ENCODE data around the gene OLFML2A. TPM values are rescaled to one million over a fixed set of nuclear protein-coding genes. Genes with fewer than 3 reads are reported as not detected.

Gene OLFML2A
- total and polyA plus RNA-seq, 2 of the 13 experiments (the other 11 are each of a cell fraction or from before 2014, with no cell fraction given), result 0.01 to 0.02 TPM

DNA sequence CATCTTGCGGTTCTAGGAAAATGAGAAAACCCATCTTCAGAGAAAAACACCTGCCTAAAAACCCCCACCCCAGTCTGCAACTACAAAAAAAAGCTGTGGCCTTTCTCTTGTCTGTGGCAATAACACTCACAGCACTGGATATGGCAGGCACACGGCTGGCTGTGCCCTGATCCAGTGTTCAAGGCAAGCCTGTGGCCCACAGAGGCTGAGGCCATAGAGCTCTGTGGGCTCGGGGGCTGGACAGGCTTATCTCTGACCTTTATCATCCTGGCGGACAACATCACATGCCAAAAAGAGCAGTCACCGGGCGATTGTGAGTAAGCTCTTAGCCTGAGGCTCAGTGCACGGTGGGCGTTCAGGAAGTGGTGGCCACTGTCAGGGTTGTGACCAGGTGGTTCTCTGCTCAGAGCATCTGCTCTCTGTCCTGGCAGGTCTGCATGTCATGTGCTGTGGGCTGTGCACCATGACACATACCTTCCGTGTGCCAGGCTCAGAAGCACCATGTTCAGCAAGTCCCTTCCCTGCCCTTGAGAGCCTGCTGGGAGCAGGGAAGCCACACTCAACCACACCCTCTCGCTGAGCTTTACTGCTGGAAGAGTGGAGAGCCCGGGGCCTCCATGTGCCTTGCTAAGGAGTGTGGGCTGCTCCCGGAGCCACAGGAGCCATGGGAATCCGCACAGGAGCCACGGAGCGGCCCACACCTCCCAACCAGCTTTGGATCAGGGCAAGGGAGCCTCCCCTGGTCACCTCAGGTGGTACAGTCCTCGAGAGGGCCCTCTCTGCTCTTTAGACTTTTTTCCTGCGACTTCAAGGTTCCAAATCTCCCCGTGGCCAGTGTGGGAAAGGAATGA lies 41.7 kb downstream of the OLFML2A start (continued):
- TF ChIP-seq ATF7 (IDR thresholded peaks at IDR 0.05), result no peak
- no peak for TF ChIP-seq ATF7 (CRISPR knock-in tag; IDR thresholded peaks at IDR 0.05)
- TF ChIP-seq POLR2G (IDR thresholded peaks at IDR 0.05; ENCODE audit: low read depth, low read length), result peak; percentile 61; the same call in 1 of the 2 replicates
- no peak for TF ChIP-seq SETDB1 (CRISPR knock-in tag; IDR thresholded peaks at IDR 0.05; ENCODE audit: borderline replicate concordance)
- 0 out of 2 replicates have a peak, but pooled peaks have one; percentile 27 for TF ChIP-seq KDM4B (CRISPR knock-in tag; IDR thresholded peaks at IDR 0.05)
- TF ChIP-seq FOXC1 (CRISPR knock-in tag; IDR thresholded peaks at IDR 0.05; ENCODE audit: borderline replicate concordance), result peak; percentile 23; the same call in 1 of the 2 replicates
- TF ChIP-seq, protein P1, sequence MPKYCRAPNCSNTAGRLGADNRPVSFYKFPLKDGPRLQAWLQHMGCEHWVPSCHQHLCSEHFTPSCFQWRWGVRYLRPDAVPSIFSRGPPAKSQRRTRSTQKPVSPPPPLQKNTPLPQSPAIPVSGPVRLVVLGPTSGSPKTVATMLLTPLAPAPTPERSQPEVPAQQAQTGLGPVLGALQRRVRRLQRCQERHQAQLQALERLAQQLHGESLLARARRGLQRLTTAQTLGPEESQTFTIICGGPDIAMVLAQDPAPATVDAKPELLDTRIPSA (CRISPR knock-in tag; IDR thresholded peaks at IDR 0.05; ENCODE audit: borderline replicate concordance), result no peak
- TF ChIP-seq SOX13 (IDR thresholded peaks at IDR 0.05), result no peak
- peak in 1 of 2 experiments; percentile 35; a peak in 1 of 4 replicates for TF ChIP-seq SOX13 (CRISPR knock-in tag; conservative IDR thresholded peaks at IDR 0.05 in 1 of 2, IDR thresholded peaks at IDR 0.05 in 1 of 2)
- no peak for TF ChIP-seq ZNF747 (CRISPR knock-in tag; IDR thresholded peaks at IDR 0.05; ENCODE audit: borderline replicate concordance)
- peak; percentile 36; the same call in 1 of the 2 replicates for TF ChIP-seq ZMYM4 (CRISPR knock-in tag; IDR thresholded peaks at IDR 0.05)
- no peak for TF ChIP-seq EZH2 (conservative IDR thresholded peaks at IDR 0.05; ENCODE audit: low read depth, low read length)
- TF ChIP-seq, protein P2, sequence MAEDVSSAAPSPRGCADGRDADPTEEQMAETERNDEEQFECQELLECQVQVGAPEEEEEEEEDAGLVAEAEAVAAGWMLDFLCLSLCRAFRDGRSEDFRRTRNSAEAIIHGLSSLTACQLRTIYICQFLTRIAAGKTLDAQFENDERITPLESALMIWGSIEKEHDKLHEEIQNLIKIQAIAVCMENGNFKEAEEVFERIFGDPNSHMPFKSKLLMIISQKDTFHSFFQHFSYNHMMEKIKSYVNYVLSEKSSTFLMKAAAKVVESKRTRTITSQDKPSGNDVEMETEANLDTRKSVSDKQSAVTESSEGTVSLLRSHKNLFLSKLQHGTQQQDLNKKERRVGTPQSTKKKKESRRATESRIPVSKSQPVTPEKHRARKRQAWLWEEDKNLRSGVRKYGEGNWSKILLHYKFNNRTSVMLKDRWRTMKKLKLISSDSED (CRISPR knock-in tag; IDR thresholded peaks at IDR 0.05), result no peak
- TF ChIP-seq, protein P3, sequence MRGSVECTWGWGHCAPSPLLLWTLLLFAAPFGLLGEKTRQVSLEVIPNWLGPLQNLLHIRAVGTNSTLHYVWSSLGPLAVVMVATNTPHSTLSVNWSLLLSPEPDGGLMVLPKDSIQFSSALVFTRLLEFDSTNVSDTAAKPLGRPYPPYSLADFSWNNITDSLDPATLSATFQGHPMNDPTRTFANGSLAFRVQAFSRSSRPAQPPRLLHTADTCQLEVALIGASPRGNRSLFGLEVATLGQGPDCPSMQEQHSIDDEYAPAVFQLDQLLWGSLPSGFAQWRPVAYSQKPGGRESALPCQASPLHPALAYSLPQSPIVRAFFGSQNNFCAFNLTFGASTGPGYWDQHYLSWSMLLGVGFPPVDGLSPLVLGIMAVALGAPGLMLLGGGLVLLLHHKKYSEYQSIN (CRISPR knock-in tag; IDR thresholded peaks at IDR 0.05; ENCODE audit: borderline replicate concordance), result no peak
- TF ChIP-seq ZNF292 (CRISPR knock-in tag; IDR thresholded peaks at IDR 0.05; ENCODE audit: borderline replicate concordance, low read depth), result peak; percentile 86
- TF ChIP-seq, protein P4, sequence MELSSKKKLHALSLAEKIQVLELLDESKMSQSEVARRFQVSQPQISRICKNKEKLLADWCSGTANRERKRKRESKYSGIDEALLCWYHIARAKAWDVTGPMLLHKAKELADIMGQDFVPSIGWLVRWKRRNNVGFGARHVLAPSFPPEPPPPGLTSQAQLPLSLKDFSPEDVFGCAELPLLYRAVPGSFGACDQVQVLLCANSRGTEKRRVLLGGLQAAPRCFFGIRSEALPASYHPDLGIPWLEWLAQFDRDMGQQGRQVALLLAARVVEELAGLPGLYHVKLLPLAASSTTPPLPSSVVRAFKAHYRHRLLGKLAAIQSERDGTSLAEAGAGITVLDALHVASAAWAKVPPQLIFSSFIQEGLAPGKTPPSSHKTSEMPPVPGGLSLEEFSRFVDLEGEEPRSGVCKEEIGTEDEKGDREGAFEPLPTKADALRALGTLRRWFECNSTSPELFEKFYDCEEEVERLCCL (CRISPR knock-in tag; IDR thresholded peaks at IDR 0.05; ENCODE audit: borderline replicate concordance), result no peak
- no peak for TF ChIP-seq SOX6 (IDR thresholded peaks at IDR 0.05)
- no peak; the same call in 1 of the 2 replicates for TF ChIP-seq SOX6 (CRISPR knock-in tag; IDR thresholded peaks at IDR 0.05)
- TF ChIP-seq POLR2A (IDR thresholded peaks at IDR 0.05; ENCODE audit: insufficient read depth in 1 of 2, low read depth in 2 of 2, low read length in 2 of 2), result peak; percentile 41 to 67; a peak in 3 of 4 replicates
- TF ChIP-seq, protein P5, sequence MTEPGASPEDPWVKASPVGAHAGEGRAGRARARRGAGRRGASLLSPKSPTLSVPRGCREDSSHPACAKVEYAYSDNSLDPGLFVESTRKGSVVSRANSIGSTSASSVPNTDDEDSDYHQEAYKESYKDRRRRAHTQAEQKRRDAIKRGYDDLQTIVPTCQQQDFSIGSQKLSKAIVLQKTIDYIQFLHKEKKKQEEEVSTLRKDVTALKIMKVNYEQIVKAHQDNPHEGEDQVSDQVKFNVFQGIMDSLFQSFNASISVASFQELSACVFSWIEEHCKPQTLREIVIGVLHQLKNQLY (CRISPR knock-in tag; IDR thresholded peaks at IDR 0.05), result peak; percentile 46; the same call in 1 of the 2 replicates
- peak; percentile 60; the same call in 1 of the 2 replicates for TF ChIP-seq ZNF143 (CRISPR knock-in tag; IDR thresholded peaks at IDR 0.05)
- TF ChIP-seq TOPORS (CRISPR knock-in tag; IDR thresholded peaks at IDR 0.05), result no peak
- peak; percentile 21; the same call in 1 of the 2 replicates for TF ChIP-seq SMAD1 (CRISPR knock-in tag; IDR thresholded peaks at IDR 0.05; ENCODE audit: borderline replicate concordance, low read depth)
- TF ChIP-seq HNF4G (IDR thresholded peaks at IDR 0.05; ENCODE audit: borderline replicate concordance, low read depth, low read length), result peak; percentile 40; the same call in 1 of the 2 replicates
- no peak for TF ChIP-seq HNF4G (CRISPR knock-in tag; IDR thresholded peaks at IDR 0.05; ENCODE audit: borderline replicate concordance, low read depth)

Data from HepG2 (cell line).